Panc1 (cell line): ENCODE measurements around the gene ZFAND6. TPM values are rescaled to one million over a fixed set of nuclear protein-coding genes. Genes with fewer than 3 reads are reported as not detected.
A peak's percentile ranks its signal among the peaks of the same experiment; 100 is the strongest.

Source experiments
- ATAC-seq: fragments of 200-7000 bp; cut with Tn5 transposase; 2 replicates; pipeline ENCODE4 v1.9.1; 2020; ENCODE audit warnings: mild to moderate bottlenecking, moderate library complexity
- BruUV-seq: library from RNA; stranded (reverse); fragments of 400-500 nt; replicated peaks from 2 replicates; lab custom pipeline; 2021; lab: Mats Ljungman, UMichigan
- CTCF ChIA-PET: fragments of 300-600 bp; sonication (Branson Sonifier 250); formaldehyde crosslinking; loops from one replicate; lab custom pipeline; 2022; ENCODE audit warnings: antibody characterized with exemption; lab: Charles Lee
- POLR2A ChIA-PET: fragments of 300-600 bp; sonication (Branson Sonifier 250); formaldehyde crosslinking; loops from one replicate; lab custom pipeline; 2022; ENCODE audit warnings: antibody characterized with exemption; lab: Charles Lee
- DNase-seq: peaks from one replicate; pipeline ENCODE4 v3.0.0-alpha.2; 2010; ENCODE audit warnings: low read depth, low spot score
- H3K27ac ChIP-seq: 2 replicates; pipeline ENCODE4 v1.5.1; 2011; ENCODE audit warnings: mild to moderate bottlenecking, low read length, inconsistent platforms
- H3K27me3 ChIP-seq: fragments of 200-500 bp; sonication (Bioruptor generic); 2 replicates; pipeline ENCODE4 v1.6.0; 2014; ENCODE audit warnings: low read length, inconsistent platforms; ENCODE audit not compliant: control insufficient read depth, insufficient read depth
- H3K36me3 ChIP-seq: fragments of 200-500 bp; sonication (Bioruptor generic); 2 replicates; pipeline ENCODE4 v1.5.1; 2014; ENCODE audit warnings: inconsistent platforms, mild to moderate bottlenecking, low read length, moderate library complexity; ENCODE audit not compliant: control insufficient read depth, insufficient read depth
- H3K4me1 ChIP-seq: 2 replicates; pipeline ENCODE4 v1.5.1; 2011; ENCODE audit warnings: inconsistent platforms, mild to moderate bottlenecking, low read length, moderate library complexity; ENCODE audit not compliant: control insufficient read depth, insufficient read depth
- H3K4me3 ChIP-seq, 2 experiments: 2 replicates each; pipeline ENCODE4 v1.5.1; 2011 to 2012; ENCODE audit warnings: low read depth in 2 of 2, low read length in 2 of 2, mild to moderate bottlenecking in 2 of 2, inconsistent platforms in 1 of 2, moderate library complexity in 1 of 2
- H3K9me3 ChIP-seq: fragments of 200-500 bp; sonication (Bioruptor generic); 2 replicates; pipeline ENCODE4 v1.5.1; 2014; ENCODE audit warnings: low read depth, mild to moderate bottlenecking, inconsistent platforms, low read length, moderate library complexity; ENCODE audit not compliant: control insufficient read depth, insufficient read depth
- CTCF ChIP-seq: fragments of 450-650 bp; IDR thresholded peaks from 2 replicates; pipeline ENCODE4 v1.5.1; 2017; ENCODE audit warnings: mild to moderate bottlenecking
- POLR2AphosphoS5 ChIP-seq: IDR thresholded peaks from 2 replicates; pipeline ENCODE4 v1.6.1; 2012; ENCODE audit warnings: mild to moderate bottlenecking, low read depth, low read length, moderate library complexity
- SIN3A ChIP-seq: IDR thresholded peaks from 2 replicates; pipeline ENCODE4 v1.6.1; 2012; ENCODE audit warnings: low read depth, mild to moderate bottlenecking, low read length, moderate library complexity, borderline replicate concordance; ENCODE audit not compliant: insufficient read depth
- TCF7L2 ChIP-seq: IDR thresholded peaks from 2 replicates; pipeline ENCODE4 v1.6.1; 2011; ENCODE audit warnings: mild to moderate bottlenecking, low read depth, low read length, inconsistent platforms
- in situ Hi-C: cut with HindIII; loops from 2 replicates; pipeline ENCODE4 v1.10.0; 2016; ENCODE audit warnings: low sequenced_read_pairs, low pct_unique_long_range_greater_than_20kb
- intact Hi-C: fragments of 100-400 bp; cut with micrococcal nuclease; formaldehyde crosslinking; loops from one replicate; pipeline ENCODE4 v1.10.0; 2022; ENCODE audit not compliant: unreplicated experiment
- total RNA-seq: library from RNA; stranded (reverse); gene quantifications from one replicate; pipeline ENCODE4 v1.2.1, GENCODE V29; 2021; ENCODE audit not compliant: unreplicated experiment
- TF ChIP-seq, protein P1 (sequence below), 2 experiments: IDR thresholded peaks; 2 replicates each; pipeline ENCODE4 v1.6.1; 2011 to 2012; ENCODE audit warnings: low read depth in 2 of 2, control low read depth in 1 of 2, low read length in 1 of 2, mild to moderate bottlenecking in 1 of 2, moderate library complexity in 1 of 2; ENCODE audit not compliant: insufficient read depth in 1 of 2

ZFAND6 gene
- total RNA-seq, 1 experiment from 2014 or later, result 73.0 TPM

DNA sequence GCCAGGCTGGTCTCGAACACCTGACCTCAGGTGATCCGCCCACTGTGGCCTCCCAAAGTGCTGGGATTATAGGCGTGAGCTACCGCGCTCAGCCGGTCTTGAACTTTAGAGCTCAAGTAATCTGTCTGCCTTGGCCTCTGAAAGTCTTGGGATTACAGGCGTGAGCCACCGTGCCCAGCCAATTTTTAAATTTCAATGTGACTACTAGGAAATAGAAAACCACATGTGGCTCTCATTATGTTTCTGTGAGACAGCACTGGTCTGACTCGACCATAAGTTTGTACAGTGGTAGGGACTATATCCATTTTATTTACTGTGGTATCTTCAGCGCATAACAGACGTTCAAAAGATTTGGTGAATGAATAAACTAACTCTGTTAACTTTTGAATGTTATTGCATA is 9.1 kb downstream of the ZFAND6 start:
- Histone ChIP-seq H3K9me3 (no peaks in the 10 kb centered on the region), H3K36me3 (0 out of 2 replicates have a peak, but pooled peaks cover 3% of the 10 kb centered on the region), H3K4me1 (peaks cover 30% of the 10 kb centered on the region), H3K4me3 (no peak overlapping the region), H3K27ac (no peak overlapping the region), H3K27me3 (no peaks in the 10 kb centered on the region)
- TF ChIP-seq CTCF (no peak), POLR2AphosphoS5 (no peak), SIN3A (no peak), TCF7L2 (no peak)
- ChIA-PET CTCF (no interaction called here), POLR2A (no interaction called here)
- in situ Hi-C loops (no loop called here), intact Hi-C loops (no loop called here)
- DNase-seq (no peak), ATAC-seq (no peak)
- no TSS peak for BruUV-seq

- Histone ChIP-seq H3K4me1 (peaks cover 38% of the 10 kb centered on the region), H3K4me3 (no peak overlapping the region), H3K9me3 (no peaks in the 10 kb centered on the region), H3K27ac (peak overlapping the region; percentile 76), H3K36me3 (0 out of 2 replicates have a peak, but pooled peaks cover 3% of the 10 kb centered on the region), H3K27me3 (no peaks in the 10 kb centered on the region)
- intact Hi-C loops, result no loop called here
- no TSS peak for BruUV-seq
- CTCF ChIA-PET, result no interaction called here
- DNase-seq (no peak), ATAC-seq (no peak)
- POLR2A ChIA-PET, result no interaction called here
- TF ChIP-seq CTCF (no peak), POLR2AphosphoS5 (no peak), TCF7L2 (no peak), SIN3A (no peak)
- TF ChIP-seq, protein P1, sequence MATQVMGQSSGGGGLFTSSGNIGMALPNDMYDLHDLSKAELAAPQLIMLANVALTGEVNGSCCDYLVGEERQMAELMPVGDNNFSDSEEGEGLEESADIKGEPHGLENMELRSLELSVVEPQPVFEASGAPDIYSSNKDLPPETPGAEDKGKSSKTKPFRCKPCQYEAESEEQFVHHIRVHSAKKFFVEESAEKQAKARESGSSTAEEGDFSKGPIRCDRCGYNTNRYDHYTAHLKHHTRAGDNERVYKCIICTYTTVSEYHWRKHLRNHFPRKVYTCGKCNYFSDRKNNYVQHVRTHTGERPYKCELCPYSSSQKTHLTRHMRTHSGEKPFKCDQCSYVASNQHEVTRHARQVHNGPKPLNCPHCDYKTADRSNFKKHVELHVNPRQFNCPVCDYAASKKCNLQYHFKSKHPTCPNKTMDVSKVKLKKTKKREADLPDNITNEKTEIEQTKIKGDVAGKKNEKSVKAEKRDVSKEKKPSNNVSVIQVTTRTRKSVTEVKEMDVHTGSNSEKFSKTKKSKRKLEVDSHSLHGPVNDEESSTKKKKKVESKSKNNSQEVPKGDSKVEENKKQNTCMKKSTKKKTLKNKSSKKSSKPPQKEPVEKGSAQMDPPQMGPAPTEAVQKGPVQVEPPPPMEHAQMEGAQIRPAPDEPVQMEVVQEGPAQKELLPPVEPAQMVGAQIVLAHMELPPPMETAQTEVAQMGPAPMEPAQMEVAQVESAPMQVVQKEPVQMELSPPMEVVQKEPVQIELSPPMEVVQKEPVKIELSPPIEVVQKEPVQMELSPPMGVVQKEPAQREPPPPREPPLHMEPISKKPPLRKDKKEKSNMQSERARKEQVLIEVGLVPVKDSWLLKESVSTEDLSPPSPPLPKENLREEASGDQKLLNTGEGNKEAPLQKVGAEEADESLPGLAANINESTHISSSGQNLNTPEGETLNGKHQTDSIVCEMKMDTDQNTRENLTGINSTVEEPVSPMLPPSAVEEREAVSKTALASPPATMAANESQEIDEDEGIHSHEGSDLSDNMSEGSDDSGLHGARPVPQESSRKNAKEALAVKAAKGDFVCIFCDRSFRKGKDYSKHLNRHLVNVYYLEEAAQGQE (IDR thresholded peaks at IDR 0.05; ENCODE audit: insufficient read depth in 1 of 2, low read depth in 2 of 2, low read length in 1 of 2), result no peak
- in situ Hi-C loops, result no loop called here
Observed at GRCh38 chr15:80070840-80071239, 11.4 kb downstream of the ZFAND6 start.
